HepG2 (cell line): ENCODE measurements around the gene TLCD1.

Experiments
- MIER3 ChIP-seq: IDR thresholded peaks from 2 replicates; pipeline ENCODE4 v1.6.1; 2016; ENCODE audit warnings: missing compliant biosample characterization, borderline replicate concordance
- RBFOX2 ChIP-seq: fragments of 200-400 bp; formaldehyde crosslinking; IDR thresholded peaks from 2 replicates; pipeline ENCODE4 v1.6.1; 2017; ENCODE audit warnings: low read depth, mild to moderate bottlenecking, low read length
- SRSF9 ChIP-seq: fragments of 200-400 bp; formaldehyde crosslinking; IDR thresholded peaks from 2 replicates; pipeline ENCODE4 v1.6.1; 2018; ENCODE audit warnings: borderline replicate concordance, mild to moderate bottlenecking, low read depth, low read length; ENCODE audit not compliant: insufficient read depth, poor library complexity, severe bottlenecking
- ZNF253 ChIP-seq: sonication (generic); formaldehyde crosslinking; IDR thresholded peaks from 2 replicates; pipeline ENCODE4 v1.8.0; 2022; ENCODE audit warnings: mild to moderate bottlenecking, missing genetic modification reagents, borderline replicate concordance
- ZNF724P ChIP-seq: sonication (generic); formaldehyde crosslinking; IDR thresholded peaks from 2 replicates; pipeline ENCODE4 v1.8.0; 2022; ENCODE audit warnings: missing genetic modification reagents, borderline replicate concordance

- TF ChIP-seq SRSF9 = no peak
- no peak for TF ChIP-seq MIER3
- TF ChIP-seq ZNF724P (CRISPR knock-in tag) = no peak
- no peak for TF ChIP-seq ZNF253 (CRISPR knock-in tag)
- TF ChIP-seq RBFOX2 = no peak
Measured at GRCh38 chr17:28712705-28713415, 13.2 kb downstream of the TLCD1 start.
